GM19351 (cell line): ENCODE results near the gene FRK.
A peak's percentile ranks its signal among the peaks of the same experiment; 100 is the strongest.
"Not testable (repeated sequence)": the region's sequence is repeated elsewhere in the genome, so short reads cannot be mapped to it uniquely, and the experiment has no call there.

Experiments
- ATAC-seq: cut with Tn5 transposase; IDR thresholded peaks from one replicate; pipeline ENCODE4 v1.9.1; 2021; ENCODE audit warnings: mild to moderate bottlenecking, moderate library complexity; ENCODE audit not compliant: unreplicated experiment

Gene FRK

GRCh38 chr6:116074732-116075390 lies 14.2 kb upstream of the FRK start:
- no peak for ATAC-seq

- no peak for ATAC-seq
These were observed 13.2 kb upstream of the FRK start for GRCh38 chr6:116073765-116074440.

- ATAC-seq: no peak
These were observed 11.7 kb upstream of the FRK start for GRCh38 chr6:116072368-116072767.

GRCh38 chr6:116070616-116071389 lies 10.1 kb upstream of the FRK start:
- ATAC-seq: no peak

GRCh38 chr6:116070101-116070500 lies 9.4 kb upstream of the FRK start:
- ATAC-seq: no peak

GRCh38 chr6:116066789-116067188 lies 6.1 kb upstream of the FRK start:
- ATAC-seq: no peak

- no peak for ATAC-seq
These were observed 4.0 kb upstream of the FRK start for GRCh38 chr6:116064666-116065065.

- no peak for ATAC-seq
These were observed 1.8 kb upstream of the FRK start for GRCh38 chr6:116062496-116062895.

GRCh38 chr6:116059713-116060571 lies 749 bp downstream of the FRK start:
- ATAC-seq: peak; percentile 87

GRCh38 chr6:116057766-116058165 lies 2.9 kb downstream of the FRK start:
- ATAC-seq: no peak

- ATAC-seq: no peak
These were observed 5.2 kb downstream of the FRK start for GRCh38 chr6:116055513-116055912.

GRCh38 chr6:116051244-116051643 lies 9.4 kb downstream of the FRK start:
- ATAC-seq: no peak

GRCh38 chr6:116050737-116051136 lies 10.0 kb downstream of the FRK start:
- no peak for ATAC-seq

- ATAC-seq: no peak
These were observed 11.4 kb downstream of the FRK start for GRCh38 chr6:116049321-116049720.

- peak; percentile 94 for ATAC-seq
These were observed 13.3 kb downstream of the FRK start for GRCh38 chr6:116047173-116047933.

- no peak for ATAC-seq
These were observed 14.0 kb downstream of the FRK start for GRCh38 chr6:116046737-116047136.

GRCh38 chr6:116046272-116046671 lies 14.4 kb downstream of the FRK start:
- ATAC-seq: not testable (repeated sequence)

- ATAC-seq: no peak
These were observed 18.8 kb downstream of the FRK start for GRCh38 chr6:116041934-116042333.

GRCh38 chr6:116040993-116041392 lies 19.7 kb downstream of the FRK start:
- no peak for ATAC-seq

- no peak for ATAC-seq
These were observed 23.8 kb downstream of the FRK start for GRCh38 chr6:116036885-116037284.
